Measurements from ENCODE around the gene PCYT1A.

DNA sequence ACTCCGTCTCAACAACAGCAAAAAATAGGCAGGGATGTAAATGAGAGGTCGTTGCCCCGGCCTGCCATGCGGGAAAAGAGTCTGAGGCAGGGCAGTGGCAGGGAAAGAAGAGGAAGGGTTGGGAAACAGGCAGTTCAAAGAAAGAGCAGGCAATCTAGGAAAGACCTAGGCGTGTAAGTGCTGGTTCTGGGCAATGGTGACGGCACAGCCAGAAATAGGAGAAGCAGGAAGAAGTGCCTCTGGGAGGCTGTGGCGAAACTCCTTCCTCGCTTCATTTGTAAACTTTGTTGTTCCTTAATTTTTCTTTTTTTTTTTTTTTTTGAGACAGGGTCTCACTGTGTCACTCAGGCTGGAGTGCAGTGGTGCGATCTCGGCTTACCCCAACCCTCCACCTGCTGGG lies 66.9 kb downstream of the PCYT1A start:
- TF ChIP-seq, protein P1, sequence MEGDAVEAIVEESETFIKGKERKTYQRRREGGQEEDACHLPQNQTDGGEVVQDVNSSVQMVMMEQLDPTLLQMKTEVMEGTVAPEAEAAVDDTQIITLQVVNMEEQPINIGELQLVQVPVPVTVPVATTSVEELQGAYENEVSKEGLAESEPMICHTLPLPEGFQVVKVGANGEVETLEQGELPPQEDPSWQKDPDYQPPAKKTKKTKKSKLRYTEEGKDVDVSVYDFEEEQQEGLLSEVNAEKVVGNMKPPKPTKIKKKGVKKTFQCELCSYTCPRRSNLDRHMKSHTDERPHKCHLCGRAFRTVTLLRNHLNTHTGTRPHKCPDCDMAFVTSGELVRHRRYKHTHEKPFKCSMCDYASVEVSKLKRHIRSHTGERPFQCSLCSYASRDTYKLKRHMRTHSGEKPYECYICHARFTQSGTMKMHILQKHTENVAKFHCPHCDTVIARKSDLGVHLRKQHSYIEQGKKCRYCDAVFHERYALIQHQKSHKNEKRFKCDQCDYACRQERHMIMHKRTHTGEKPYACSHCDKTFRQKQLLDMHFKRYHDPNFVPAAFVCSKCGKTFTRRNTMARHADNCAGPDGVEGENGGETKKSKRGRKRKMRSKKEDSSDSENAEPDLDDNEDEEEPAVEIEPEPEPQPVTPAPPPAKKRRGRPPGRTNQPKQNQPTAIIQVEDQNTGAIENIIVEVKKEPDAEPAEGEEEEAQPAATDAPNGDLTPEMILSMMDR (optimal IDR thresholded peaks at IDR 0.05 in 1 of 3, IDR thresholded peaks at IDR 0.05 in 1 of 3, conservative IDR thresholded peaks at IDR 0.05 in 1 of 3; ENCODE audit: extremely low read depth in 1 of 3, insufficient read depth in 2 of 3, low read length in 3 of 3), result no peak
- TF ChIP-seq EZH2 (IDR thresholded peaks at IDR 0.05; ENCODE audit: low read length), result no peak

All from keratinocyte (primary cell).